Vagina (tissue), 2 donors: ENCODE results near the gene MED31.

Source experiments
- CTCF ChIP-seq, 3 experiments: fragments of 450-650 bp in 2 of 3; fragments of 200-600 bp in 1 of 3; sonication (generic) in 1 of 3; IDR thresholded peaks; one replicate each; pipeline ENCODE4 v1.5.1; 2017 to 2019; ENCODE audit warnings: antibody characterized with exemption in 3 of 3, mild to moderate bottlenecking in 2 of 3, moderate library complexity in 2 of 3
- POLR2AphosphoS5 ChIP-seq, 2 donors: sonication (generic); formaldehyde crosslinking; IDR thresholded peaks; one replicate each; pipeline ENCODE4 v1.9.0; 2017; ENCODE audit warnings: antibody characterized with exemption in 2 of 2, mild to moderate bottlenecking in 2 of 2, low read depth in 1 of 2; ENCODE audit not compliant: insufficient read depth in 1 of 2

- TF ChIP-seq CTCF (IDR thresholded peaks at IDR 0.05) (no peak), POLR2AphosphoS5 (IDR thresholded peaks at IDR 0.05; ENCODE audit: insufficient read depth in 1 of 2, low read depth in 1 of 2) (no peak)
Observed at GRCh38 chr17:6661464-6661848, 10.1 kb upstream of the MED31 start.
